HG03139 (cell line): ENCODE data around the gene LMAN1L.
A peak's percentile ranks its signal among the peaks of the same experiment; 100 is the strongest.
"Not testable (repeated sequence)": the region's sequence is repeated elsewhere in the genome, so short reads cannot be mapped to it uniquely, and the experiment has no call there.

ENCODE experiments used
- ATAC-seq: cut with Tn5 transposase; IDR thresholded peaks from one replicate; pipeline ENCODE4 v1.9.1; 2021; ENCODE audit not compliant: unreplicated experiment

Gene LMAN1L

DNA sequence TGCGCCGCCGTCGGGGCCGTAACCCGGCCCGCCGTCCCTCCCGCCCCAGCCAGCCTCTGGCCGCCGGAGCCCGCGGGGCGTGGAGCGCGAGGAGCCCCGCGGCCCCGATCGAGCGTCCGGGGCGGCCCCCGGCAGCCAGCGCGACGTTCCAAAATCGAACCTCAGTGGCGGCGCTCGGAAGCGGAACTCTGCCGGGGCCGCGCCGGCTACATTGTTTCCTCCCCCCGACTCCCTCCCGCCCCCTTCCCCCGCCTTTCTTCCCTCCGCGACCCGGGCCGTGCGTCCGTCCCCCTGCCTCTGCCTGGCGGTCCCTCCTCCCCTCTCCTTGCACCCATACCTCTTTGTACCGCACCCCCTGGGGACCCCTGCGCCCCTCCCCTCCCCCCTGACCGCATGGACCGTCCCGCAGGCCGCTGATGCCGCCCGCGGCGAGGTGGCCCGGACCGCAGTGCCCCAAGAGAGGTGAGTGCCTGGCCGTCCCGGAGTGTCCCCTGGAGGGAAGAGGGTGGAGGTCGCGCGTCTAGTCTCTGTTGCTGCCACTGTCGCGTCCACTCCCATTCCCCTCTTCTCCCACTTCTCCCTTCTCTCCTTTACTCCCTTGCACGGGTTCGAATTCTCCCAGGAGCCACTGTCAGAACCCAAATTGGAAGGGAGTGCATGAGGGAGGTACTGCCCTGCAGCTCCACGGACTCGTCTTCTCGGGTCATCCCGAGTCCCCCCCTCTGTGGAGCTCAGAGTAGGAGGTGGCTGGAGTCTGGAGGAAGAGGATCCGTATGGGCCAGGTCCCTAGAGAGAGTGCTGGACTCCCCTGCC is 30.2 kb upstream of the LMAN1L start:
- no peak for ATAC-seq

DNA sequence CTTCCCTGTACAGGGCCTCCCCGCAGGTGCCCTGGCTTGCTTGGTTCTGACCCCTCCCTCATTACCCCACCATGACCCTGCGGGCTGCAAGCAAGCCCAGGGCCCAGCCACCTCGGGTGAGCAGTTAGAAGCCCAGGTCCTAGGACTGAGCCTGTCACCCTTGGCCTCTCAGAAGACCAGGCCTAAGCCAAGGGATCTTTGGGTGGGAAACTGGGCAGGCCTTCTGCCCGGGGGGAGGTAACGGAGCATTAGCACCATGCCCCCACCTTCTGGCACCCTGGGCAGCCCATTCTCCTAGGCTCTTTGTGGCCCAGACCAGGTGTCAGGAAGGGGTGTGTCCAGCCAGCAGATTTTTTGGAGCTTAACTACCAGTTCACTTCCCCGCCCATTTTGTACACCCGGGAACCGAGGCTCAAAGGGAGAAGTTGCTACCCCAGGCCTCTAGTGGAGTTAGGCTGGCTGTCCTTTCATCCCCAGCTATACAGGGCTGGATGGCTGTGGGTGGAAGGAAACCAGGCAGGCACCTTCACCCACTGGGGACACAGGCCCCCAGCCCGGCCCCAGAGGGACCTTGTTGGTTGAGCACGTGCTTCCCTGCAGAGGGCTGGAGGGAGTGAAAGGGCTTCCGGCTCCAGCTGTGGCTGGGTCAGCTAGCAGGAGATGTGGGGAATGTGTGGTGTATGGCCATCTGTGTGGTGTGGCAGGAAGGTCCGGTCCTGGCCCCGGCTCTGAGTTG is 29.4 kb upstream of the LMAN1L start:
- ATAC-seq: no peak

DNA sequence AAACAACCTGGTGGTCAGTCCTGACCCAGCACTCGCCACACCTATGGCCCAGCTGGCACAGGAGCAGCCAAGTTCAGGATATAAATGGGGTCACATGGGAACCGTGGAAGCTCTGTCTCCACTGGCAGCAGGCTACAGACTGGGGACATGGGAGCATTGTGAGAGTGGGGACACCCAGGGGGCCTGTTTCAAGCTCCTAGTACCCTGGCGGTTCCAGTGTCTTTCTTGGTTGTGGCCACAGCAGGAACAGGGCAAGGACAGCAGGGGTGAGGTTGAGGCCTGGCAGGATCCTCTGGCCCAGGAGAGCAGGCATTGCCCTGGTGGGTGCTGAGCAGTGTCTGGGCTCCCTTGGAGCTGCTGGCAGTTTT is 28.8 kb upstream of the LMAN1L start:
- no peak for ATAC-seq

DNA sequence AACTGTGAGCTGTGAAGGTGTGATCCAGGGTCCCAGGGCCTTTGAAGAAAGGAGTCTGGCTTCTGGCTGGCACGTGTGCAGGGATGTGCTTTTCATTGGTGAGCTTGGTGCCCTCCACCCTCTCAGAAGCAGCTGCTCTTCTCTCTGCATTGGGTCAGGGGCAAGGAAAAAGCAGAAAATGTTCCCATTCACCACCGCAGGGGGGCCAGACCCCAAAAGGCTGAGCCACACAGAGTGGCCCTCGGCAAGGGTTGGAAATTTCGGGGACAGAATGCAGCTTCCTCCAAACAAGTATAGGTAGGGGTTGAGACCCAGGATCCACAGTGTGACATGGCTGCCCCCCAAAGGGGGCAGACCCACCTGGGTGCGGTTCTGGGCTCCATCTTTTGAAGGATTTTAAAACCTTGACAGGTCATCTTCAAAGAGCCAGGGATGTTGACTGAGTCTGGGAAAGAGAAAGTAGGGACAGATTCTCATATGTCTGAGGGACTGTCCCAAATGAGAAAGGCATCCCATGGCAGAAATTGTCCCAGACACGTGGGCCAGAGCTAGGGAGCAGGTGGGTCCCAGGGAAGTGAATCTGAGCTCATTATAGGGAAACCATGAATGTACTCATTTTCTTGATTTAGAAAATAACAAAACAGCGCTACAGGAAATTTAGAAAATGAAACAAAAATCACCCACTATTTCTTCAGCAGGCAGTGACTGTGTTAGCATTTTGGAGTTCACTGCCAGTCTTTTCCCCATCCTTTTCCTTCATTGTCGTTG is 28.0 kb upstream of the LMAN1L start:
- no peak for ATAC-seq

DNA sequence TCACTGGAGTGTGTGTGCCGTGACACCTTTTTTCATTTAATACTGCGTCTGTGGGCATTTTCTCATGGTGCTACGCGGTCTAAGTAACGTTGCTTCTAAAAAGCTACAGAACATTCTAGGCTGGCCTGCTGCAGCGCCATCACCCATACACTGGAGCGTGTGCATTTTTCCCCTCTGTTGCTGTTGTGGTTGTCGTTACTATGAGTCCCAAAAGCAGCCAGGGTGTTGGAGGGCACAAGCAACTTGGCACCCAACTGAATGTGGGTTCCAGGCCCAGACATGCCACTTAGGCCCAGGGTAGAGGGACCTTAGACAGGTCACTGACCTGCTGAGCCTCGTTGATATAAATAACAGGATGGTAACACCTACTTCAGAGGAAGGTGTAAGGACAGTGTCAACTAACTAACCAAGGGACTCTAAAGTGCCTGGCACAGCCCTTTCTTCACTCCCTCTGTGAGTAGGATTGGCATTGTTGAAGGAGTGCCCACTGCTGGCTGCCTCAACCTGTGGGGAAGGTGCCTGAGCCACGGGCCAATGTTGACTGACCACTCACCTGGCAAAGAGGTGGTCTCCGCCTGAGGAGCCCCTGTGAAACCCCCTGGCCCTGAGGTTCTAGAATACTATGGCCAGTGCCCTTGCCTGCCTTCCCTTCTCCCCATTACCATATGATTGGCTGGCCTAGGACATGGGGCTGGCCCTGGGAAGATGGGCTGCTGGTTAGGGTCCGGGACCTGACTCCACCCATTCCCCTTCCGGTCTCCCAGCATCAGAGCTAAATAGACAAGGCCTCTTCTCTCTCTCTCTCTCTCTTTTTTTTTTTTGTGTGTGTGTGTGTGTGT is 27.2 kb upstream of the LMAN1L start:
- no peak for ATAC-seq

DNA sequence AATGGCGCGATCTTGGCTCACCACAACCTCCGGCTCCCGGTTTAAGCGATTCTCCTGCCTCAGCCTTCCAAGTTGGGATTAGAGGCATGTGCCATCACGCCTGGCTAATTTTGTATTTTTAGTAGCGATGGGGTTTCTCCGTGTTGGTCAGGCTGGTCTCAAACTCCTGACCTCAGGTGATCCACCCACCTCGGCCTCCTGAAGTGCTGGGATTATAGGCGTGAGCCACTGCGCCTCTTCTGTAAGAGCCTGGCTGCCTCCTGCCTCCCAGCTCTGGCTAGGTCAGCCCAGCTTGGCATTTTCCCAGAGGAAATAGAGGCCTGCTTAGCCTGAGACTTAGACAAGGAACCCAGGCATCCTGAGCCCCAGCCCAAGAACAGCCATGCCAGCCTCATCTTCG is 26.6 kb upstream of the LMAN1L start:
- ATAC-seq: not testable (repeated sequence)

DNA sequence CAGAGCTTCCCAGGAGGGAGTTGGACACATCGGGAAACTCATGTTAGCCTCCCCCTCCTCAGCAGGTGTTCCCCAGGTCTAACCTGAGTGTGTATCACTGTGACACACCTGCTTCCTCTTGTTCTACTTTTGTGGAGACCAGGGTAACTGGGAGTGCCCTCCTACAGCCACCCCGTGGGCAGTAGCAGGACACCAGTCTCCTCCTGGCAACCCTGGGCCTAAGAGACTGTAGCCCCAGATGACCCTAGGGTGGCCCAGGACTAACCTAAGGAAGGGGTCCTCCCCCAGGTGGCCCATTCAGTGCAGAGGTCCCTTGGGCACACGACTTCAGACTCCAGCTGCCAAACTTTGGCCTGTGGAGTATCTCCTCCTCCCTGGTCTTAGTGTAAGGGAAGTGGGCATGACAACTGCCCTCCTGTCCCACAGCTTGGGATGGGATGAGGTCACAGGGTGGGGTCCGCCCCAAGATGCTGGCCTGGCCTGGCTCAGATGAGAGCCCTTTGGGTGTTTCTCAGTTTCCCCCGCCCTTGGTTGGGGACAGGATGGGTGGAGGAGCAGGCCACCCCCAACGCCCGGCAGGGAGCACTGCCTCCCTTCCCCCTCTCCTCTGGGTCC is 26.0 kb upstream of the LMAN1L start:
- ATAC-seq: no peak

DNA sequence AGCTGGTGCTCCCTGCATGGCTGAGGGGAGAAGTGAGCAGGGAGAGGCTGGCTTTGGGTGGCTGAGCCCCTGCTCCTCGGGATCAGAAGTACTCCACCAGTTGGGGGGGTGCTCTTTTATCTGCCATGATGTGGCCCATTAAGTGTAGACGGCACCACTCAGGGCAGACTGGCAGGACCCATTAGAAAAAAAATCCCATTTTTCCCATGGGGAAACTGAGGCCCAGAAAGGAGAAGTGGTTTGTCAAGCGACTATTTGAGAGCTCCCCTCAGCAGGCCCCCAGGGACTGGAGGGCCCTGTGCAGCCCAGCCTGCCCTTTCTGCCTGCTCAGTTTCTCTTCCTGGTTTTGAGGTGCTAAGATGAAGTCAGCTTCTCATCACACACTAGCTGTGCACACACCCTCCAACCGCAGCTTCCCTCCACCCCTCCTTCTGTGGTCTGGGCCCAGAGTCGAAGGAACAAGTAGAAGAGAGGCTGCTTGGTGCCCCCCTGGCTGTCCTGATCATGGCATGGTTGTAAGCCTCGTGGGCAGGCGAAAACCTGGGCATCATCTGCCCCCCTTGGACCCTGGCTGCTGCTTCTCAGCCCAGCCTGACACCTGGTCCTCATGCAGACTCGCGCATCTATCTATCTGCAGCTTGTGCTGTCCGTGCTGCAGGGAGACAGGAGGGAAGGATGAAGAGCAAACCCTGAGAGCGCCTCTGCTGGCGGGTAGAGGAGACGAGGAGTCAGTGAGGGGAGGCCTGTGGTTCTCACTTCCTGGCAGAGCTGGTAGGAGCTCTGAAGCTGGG is 25.2 kb upstream of the LMAN1L start:
- ATAC-seq: peak; percentile 37

DNA sequence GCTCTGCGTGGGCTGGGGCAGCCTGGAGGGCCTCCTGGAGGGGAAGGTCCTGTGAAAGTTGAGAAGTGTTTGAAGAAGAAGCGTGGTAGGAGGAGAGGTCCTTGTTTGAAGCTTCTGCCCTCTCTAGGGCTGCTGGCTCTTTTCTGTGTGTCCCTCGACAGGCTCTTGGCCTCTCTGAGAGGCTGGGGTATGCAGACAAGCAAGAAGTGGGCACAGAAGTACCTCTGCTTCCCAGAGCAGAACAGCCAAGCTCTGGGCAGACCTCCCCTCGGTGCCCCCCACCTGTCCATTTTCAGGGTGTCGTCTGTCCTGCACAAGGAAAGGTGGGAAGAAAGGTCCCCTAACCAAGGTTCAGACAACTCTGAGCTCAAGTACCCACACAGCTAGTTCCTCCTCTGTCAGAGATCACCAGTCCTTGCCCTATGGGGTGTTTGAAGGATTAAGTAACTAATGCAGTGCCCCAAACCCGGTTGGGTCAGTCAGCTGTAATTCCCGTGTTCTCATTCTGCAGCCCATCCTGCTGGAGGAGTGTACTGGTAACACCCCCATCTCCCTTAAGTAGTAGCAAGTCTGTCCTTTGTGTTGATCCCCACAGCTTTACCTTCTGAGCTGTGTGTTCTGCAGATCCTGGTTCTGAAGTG is 24.5 kb upstream of the LMAN1L start:
- peak; percentile 1 for ATAC-seq

DNA sequence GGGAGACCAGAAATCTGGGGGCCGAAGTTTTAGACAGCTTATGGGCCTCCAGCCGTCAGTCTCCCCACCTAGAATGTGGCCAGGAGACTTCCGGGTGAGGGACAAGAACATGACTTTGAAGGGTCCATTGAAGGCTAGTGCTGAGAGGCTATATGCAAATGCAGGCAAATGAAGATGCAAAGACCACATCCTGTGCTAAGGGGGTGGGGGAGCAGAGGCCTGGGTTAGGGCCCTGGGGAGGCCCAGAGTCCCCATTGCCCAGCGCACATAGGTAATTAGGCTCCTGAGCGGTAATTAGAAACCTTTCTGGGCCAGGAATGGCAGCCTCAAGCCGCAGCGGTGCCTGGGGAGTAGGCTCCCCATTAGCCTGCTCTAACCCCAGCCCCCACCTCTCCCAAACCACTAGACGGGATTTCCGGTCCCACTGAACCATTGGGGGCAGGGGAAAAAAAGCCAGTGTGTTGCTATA is 23.9 kb upstream of the LMAN1L start:
- ATAC-seq: peak; percentile 30

DNA sequence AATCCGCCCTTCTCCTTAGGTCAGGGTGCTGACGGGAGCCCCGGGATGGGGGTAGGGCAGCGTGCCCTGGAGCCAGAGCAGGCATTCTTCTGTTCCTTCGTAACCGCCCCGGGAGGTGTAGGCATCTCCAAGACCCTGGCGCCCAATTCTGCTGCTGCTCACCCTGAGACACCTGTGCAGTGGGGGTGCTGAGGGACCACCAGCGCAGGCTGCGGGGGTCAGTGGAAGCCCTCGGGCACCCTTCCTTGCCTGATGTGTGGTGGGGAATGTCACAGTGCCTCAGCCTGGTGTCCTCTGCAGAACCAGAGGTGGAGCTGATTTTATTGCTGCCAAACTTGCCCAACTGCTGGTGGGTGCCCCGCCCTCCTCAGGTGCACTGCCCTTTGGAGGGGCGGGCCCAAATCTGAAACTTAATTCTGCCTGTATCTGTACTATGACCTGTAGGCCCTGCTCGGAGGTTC is 23.4 kb upstream of the LMAN1L start:
- no peak for ATAC-seq

DNA sequence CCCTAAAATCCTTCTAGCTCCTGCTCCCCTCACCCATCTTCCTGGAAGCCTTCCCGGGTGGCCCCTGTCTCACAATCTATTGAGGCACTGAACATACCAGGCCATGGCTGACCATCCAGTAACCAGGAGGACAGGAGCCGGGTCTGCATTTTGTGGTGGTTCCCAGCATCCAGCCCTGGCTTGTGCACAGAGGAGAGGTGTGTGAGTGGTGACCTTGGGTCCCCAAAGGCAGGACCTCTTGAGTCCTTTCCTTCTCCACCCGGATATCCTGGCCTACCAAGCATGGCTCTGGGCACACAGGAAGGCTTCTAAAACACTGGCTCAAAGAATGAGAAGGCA is 22.9 kb upstream of the LMAN1L start:
- ATAC-seq: no peak

DNA sequence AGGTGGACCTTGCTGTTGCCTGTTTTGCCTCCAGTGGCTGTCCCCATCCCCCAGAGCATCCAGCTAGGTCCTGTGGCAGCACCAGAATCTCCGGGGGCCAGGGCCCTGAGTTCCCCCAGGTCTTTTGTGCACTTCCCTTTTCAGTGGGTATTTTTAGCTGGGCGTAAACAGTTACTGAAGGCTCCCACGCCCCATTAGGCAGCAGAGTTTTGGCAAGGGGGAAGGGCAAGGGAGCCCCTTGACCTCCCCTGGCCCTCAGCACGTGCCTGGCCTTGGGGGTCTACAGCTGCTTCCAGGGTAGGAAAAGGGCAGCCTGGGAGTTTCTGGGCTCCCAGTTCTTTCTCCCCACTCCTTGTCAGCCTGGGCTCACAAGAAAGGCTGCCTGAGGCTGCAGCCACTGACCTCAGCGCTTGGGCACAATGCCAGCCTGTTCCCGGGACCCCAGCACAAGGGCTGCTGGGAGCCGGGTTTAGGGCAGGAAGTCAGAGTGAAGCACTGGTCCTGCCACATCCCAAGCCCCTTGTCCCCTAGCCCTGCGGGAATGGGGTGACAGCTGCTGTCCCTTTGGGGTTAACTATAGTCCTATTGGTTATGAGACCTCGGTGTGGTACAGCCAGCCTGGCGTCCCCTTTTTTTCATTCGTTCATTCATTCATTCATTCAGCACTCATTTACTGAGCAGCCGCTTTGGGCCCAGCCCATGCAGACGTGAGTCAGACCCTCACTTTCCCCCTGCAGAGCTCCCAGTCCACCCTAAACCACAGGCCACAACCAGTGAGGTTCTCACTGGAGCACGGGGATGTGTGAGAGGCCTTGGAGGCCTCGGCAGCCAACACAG is 22.3 kb upstream of the LMAN1L start:
- ATAC-seq: no peak

DNA sequence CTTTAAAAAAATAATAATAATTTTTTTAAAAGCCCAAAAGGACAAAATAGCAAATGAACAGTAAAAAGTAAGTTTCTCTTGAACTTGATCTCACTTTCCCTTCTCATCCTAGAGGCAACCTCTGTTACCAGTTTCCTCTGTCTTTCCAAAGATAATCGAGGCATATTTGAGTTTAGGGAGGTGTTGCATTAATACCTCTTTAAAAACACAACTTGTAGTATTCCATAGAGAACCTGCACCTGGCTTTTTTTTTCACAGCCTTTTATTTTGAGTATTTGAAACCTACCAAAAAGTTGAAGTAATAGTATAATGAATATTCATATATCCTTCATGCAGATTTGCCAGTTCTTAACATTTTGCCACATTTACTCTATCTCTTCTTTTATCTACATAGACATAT is 21.6 kb upstream of the LMAN1L start:
- ATAC-seq: no peak

DNA sequence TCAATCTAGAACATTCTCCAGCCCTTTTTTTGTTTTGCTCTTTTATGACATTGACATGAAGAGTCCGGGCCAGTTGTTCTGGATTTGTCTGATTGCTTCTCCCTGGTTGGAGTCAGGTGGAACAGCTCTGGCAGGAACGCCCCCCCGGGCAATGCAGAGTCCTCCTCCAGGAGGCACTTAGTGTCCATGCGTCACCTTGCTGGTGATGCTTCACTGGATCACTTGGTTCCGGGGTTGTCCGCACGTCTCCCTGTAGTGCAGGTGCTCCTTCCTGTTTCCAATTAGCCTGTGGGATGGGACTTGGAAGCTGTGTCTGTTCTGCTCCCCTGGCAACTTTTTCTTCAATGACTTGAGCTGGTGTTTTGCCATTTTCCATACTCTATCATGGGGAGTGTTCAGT is 21.0 kb upstream of the LMAN1L start:
- no peak for ATAC-seq

DNA sequence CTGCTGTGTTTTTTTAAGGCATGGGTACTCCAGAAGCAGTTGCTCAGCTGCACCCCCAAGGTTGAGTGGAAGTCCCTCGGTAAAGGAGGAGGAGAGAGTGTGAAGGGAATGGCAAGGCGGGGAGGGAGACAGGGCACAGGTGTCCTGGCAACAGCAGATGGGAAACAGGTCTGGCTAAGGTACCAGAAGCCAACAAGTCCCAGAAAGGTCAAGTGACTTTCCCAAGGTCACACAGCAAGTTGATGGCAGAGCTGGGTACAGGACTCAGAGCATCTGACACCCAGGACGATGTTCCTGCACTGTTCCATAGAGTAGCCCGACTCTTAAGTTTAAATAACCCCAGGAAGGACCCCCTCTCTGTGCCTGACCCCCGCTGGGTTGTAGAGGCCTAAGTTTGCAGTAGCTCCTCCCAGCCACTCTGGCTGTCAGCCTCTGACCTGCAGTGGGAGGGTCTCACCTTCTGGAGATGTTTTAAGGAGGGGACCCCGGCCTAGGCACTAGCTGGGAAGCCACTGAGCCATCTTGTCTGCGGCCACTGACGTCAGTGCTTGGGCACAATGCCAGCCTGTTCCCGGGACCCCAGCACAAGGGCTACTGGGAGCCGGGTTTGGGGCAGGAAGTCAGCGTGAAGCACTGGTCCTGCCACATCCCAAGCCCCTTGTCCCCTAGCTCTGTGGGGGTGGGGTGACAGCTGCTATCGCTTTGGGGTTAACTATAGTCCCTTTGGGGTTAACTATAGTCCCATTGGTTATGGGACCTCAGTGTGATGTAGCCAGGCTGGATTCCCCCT is 20.2 kb upstream of the LMAN1L start:
- no peak for ATAC-seq
